ENCODE measurements around the gene ASTN2. TPM values are rescaled to one million over a fixed set of nuclear protein-coding genes. Genes with fewer than 3 reads are reported as not detected.

The ASTN2 gene
- total RNA-seq, 2 experiments from 2014 or later, result 1.7 to 4.2 TPM

GRCh38 chr9:116434314-116434713 is 980.5 kb downstream of the ASTN2 start:
- no peaks in the 10 kb centered on the region for H3K9me2 ChIP-seq (ENCODE audit: insufficient read depth, low read length)
- BruUV-seq (replicated peaks), result no TSS peak

GRCh38 chr9:116432051-116432450 is 982.8 kb downstream of the ASTN2 start:
- CTCF ChIA-PET (ENCODE audit: unreplicated experiment), result no interaction called here

More at GRCh38 chr9:116434314-116434713, 980.5 kb downstream of the ASTN2 start:
- ChIA-PET POLR2A (no interaction called here), CTCF (ENCODE audit: unreplicated experiment) (no interaction called here)
- Histone ChIP-seq H3K4me1 (ENCODE audit: insufficient read depth, low read length, poor library complexity, severe bottlenecking) (no peaks in the 10 kb centered on the region), H3K4me3 (ENCODE audit: low read depth, low read length, poor library complexity, severe bottlenecking) (no peak overlapping the region), H4K20me1 (ENCODE audit: insufficient read depth, low read length) (no peaks in the 10 kb centered on the region), H3K9me3 (ENCODE audit: low read length) (no peaks in the 10 kb centered on the region), H3K4me2 (ENCODE audit: low read length) (no peak overlapping the region), H2AFZ (ENCODE audit: low read length) (no peak overlapping the region), H3K27ac (ENCODE audit: low read depth, low read length, poor library complexity, severe bottlenecking) (no peak overlapping the region), H3K36me3 (ENCODE audit: insufficient read depth, low read length) (no peaks in the 10 kb centered on the region), H3K79me2 (ENCODE audit: insufficient read depth, low read depth, low read length) (no peaks in the 10 kb centered on the region)
- intact Hi-C loops (cut with micrococcal nuclease; ENCODE audit: unreplicated experiment), result no loop called here
- TF ChIP-seq EZH2phosphoT487 (IDR thresholded peaks at IDR 0.05; ENCODE audit: borderline replicate concordance, low read depth, low read length), result no peak
- TF ChIP-seq CTCF (conservative IDR thresholded peaks at IDR 0.05; ENCODE audit: low read length), result no peak
- no peak for DNase-seq (ENCODE audit: low spot score)

More at GRCh38 chr9:116432051-116432450, 982.8 kb downstream of the ASTN2 start:
- no peak for DNase-seq (ENCODE audit: low spot score)
- H3K9me2 ChIP-seq (ENCODE audit: insufficient read depth, low read length), result no peaks in the 10 kb centered on the region
- no peaks in the 10 kb centered on the region for H3K79me2 ChIP-seq (ENCODE audit: insufficient read depth, low read depth, low read length)
- H3K4me1 ChIP-seq (ENCODE audit: insufficient read depth, low read length, poor library complexity, severe bottlenecking), result no peaks in the 10 kb centered on the region
- TF ChIP-seq CTCF (conservative IDR thresholded peaks at IDR 0.05; ENCODE audit: low read length), result no peak
- TF ChIP-seq EZH2phosphoT487 (IDR thresholded peaks at IDR 0.05; ENCODE audit: borderline replicate concordance, low read depth, low read length), result no peak
- intact Hi-C loops (cut with micrococcal nuclease; ENCODE audit: unreplicated experiment), result no loop called here
- no peak overlapping the region for H3K4me3 ChIP-seq (ENCODE audit: low read depth, low read length, poor library complexity, severe bottlenecking)
- H3K4me2 ChIP-seq (ENCODE audit: low read length), result no peak overlapping the region
- H3K9me3 ChIP-seq (ENCODE audit: low read length), result no peaks in the 10 kb centered on the region
- POLR2A ChIA-PET, result interaction anchor here (0.6 kb wide), 1 partner anchor 576 kb away, joined by 3 read pairs; no protein-coding TSS in a partner anchor
- no peak overlapping the region for H2AFZ ChIP-seq (ENCODE audit: low read length)
- BruUV-seq (replicated peaks), result no TSS peak
- H3K27ac ChIP-seq (ENCODE audit: low read depth, low read length, poor library complexity, severe bottlenecking), result no peak overlapping the region
- no peaks in the 10 kb centered on the region for H4K20me1 ChIP-seq (ENCODE audit: insufficient read depth, low read length)
- no peaks in the 10 kb centered on the region for H3K36me3 ChIP-seq (ENCODE audit: insufficient read depth, low read length)
